ENCODE measurements around the gene OR51B5.
"Not testable (repeated sequence)": the region's sequence is repeated elsewhere in the genome, so short reads cannot be mapped to it uniquely, and the experiment has no call there.

Gene OR51B5

GRCh38 chr11:5297721-5298323 lies 45.5 kb downstream of the OR51B5 start:
- Histone ChIP-seq H3K4me3 (ENCODE audit: low read length in 2 of 2) (no peak overlapping the region), H3K4me1 (ENCODE audit: control insufficient read depth, insufficient read depth, low read length) (no peaks in the 10 kb centered on the region), H3K9ac (ENCODE audit: low read length in 2 of 2) (no peak overlapping the region), H3K36me3 (ENCODE audit: control insufficient read depth in 2 of 2, insufficient read depth in 2 of 2, low read length in 2 of 2) (no peaks in the 10 kb centered on the region), H3K27ac (ENCODE audit: low read length) (no peak overlapping the region), H3K9me3 (ENCODE audit: control insufficient read depth in 2 of 2, low read length in 2 of 2) (no peaks in the 10 kb centered on the region), H3K27me3 (ENCODE audit: control insufficient read depth in 1 of 2, insufficient read depth in 2 of 2, low read length in 2 of 2) (no peaks in the 10 kb centered on the region)

GRCh38 chr11:5294342-5294995 lies 48.9 kb downstream of the OR51B5 start:
- H3K9ac ChIP-seq (ENCODE audit: low read length in 2 of 2); H3K36me3 ChIP-seq (ENCODE audit: control insufficient read depth in 2 of 2, insufficient read depth in 2 of 2, low read length in 2 of 2); H3K9me3 ChIP-seq (ENCODE audit: control insufficient read depth in 2 of 2, low read length in 2 of 2); H3K4me1 ChIP-seq (ENCODE audit: control insufficient read depth, insufficient read depth, low read length); H3K27me3 ChIP-seq (ENCODE audit: control insufficient read depth in 1 of 2, insufficient read depth in 2 of 2, low read length in 2 of 2); H3K27ac ChIP-seq (ENCODE audit: low read length); H3K4me3 ChIP-seq (ENCODE audit: low read length in 2 of 2): not testable (repeated sequence)

- Histone ChIP-seq H3K4me3 (ENCODE audit: low read length in 2 of 2) (no peak overlapping the region), H3K36me3 (ENCODE audit: control insufficient read depth in 2 of 2, insufficient read depth in 2 of 2, low read length in 2 of 2) (no peaks in the 10 kb centered on the region), H3K27me3 (ENCODE audit: control insufficient read depth in 1 of 2, insufficient read depth in 2 of 2, low read length in 2 of 2) (no peaks in the 10 kb centered on the region), H3K9me3 (ENCODE audit: control insufficient read depth in 2 of 2, low read length in 2 of 2) (no peaks in the 10 kb centered on the region), H3K9ac (ENCODE audit: low read length in 2 of 2) (no peak overlapping the region), H3K4me1 (ENCODE audit: control insufficient read depth, insufficient read depth, low read length) (no peaks in the 10 kb centered on the region), H3K27ac (ENCODE audit: low read length) (no peak overlapping the region)
Measured at GRCh38 chr11:5293028-5293427, 50.3 kb downstream of the OR51B5 start.
